HG02763 (cell line): ENCODE data around the gene TMEM218.

Experiments
- ATAC-seq: cut with Tn5 transposase; IDR thresholded peaks from one replicate; pipeline ENCODE4 v1.9.1; 2021; ENCODE audit warnings: mild to moderate bottlenecking, moderate library complexity; ENCODE audit not compliant: unreplicated experiment

TMEM218 gene

DNA sequence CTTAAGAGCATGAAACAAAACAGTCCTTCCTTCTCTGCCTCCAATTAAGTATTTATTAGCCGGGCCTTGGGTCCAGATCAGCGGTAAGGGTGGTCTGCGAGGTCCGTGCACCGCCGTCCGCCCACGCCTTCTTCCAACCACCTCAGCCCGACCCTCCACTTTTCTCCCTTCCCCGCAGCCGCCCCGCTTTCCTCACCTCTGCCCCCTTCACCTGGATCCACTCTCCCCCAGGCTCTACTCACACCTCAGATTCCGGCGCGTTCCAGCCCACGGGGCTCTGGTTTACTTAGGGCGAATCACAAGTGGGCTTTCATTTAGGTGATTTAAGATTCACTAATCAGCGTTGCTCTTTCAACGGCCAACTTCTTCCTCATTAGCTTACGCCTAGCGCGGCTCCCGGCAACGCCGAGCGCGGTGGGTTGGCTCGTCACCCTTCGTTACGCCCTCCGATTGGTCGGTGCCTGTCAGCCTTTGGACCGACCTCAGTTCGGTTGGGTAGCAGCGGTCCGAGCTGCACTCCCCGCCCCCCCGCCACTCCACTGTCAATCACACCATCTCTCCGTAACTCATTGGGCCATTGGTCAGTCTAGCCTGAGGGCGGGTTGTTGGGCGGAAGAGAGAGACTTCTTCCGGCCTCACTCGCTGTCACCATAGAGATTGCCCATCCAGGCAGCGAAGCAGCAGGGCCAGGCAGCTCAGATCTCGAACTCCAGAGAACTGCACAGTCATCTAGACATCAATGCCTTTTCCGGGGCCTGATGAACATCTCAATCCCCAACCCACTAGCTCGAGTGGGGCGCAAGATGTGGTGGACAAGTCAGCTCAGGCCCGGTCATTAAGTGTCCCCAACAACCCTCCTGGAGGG is at the start of gene TMEM218:
TSS of gene TMEM218 (minus strand) at position 284 of the 865 bp plus-strand sequence. CDS start 9,385 bp downstream, outside the sequence.
- peak; percentile 97 for ATAC-seq

DNA sequence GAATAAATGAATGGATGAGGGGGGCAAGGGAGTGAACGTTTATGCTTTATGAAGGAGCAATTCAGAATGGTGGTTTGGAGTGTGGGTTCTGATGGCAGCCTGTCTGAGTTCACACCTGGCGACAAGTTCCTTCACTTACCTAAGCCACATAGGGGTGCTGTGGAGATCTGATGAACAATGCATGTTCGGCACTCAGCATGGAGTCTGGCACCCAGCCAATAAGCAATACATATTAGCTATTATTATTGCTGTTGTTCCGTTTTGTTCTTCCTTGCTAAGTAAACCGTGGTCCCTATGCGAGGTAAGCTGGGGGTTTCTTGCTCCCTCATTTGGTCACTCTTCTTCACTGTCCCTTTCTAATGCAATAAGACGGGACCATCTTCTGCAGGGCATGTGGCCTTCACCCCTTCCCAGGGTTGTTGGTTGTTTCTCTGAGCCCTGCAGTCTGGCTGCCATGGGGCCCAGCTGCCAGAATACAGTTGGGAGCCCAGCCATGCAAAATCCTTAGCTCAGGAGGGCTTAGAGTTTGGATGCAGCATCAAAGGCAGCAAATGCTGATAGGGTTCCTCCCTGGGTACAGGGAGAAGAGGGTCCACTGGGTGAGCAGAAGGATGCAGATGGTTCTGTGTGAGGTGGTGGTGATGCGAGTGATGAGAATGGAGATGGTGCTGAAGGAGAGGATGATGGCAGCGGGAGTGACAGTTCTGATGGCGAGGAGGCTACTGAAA is 46.7 kb upstream of the TMEM218 start:
- no peak for ATAC-seq

DNA sequence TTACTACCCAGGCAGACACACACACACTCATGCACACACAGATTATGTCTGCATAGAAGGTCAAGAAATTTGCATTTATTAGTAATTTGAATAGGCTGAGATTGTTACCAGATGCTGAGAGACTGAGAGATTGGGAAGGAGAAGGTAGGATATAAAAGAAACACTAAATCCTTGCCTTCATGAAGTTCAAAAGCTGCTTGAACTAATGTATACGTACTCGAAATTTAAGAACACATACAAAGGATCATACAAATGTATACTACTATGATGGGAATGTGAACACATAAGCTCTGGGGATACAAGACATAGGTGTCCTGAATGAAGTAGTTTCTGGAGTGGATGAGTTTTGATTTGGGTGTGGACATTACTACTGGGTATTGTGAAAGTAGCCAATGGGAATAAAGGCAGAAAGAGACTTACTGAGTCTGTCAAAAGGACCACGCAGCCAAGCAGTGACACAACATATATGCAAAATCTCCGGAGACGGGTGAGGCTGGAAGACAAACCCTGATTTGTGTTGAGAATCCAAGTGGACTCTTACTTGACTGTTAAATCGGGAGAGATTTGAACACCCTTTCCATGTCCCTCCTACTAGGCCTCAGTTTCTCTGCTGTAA is 45.8 kb upstream of the TMEM218 start:
- no peak for ATAC-seq

DNA sequence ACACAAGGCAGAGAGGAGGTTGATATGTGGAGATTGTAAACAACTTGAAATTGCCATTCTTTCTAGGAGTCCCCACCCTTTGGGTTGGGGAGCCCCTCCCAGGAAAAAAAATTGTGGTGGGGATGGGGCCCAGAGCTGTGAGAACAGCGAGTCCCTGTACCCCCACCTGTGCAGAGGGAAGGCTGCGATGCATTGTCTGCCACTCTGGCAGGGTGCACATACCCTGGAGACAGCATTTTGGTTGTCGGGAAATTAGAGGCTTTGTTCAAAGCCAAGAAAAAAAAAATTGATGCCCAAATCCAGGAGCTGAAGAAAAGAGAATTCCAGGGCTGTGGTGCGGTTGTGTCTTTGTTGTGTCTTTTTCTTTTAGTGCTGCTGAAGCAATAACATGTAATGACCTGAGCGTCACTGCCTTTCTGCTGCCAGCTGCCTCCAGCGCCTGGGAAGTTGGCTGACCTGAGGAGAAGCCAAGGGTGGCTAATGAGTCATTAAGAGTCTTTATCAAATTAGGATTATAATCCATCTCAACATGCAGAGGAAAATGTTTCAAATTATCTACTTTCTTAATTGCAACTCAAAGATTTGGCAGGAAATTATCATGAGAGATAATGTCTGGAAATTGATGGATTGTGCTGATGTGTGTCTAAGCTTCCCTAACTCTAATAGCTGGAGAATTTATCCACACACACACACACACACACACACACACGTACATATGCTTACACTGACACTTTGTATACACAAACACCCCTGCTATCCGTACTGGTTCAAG is 45.1 kb upstream of the TMEM218 start:
- ATAC-seq: no peak

DNA sequence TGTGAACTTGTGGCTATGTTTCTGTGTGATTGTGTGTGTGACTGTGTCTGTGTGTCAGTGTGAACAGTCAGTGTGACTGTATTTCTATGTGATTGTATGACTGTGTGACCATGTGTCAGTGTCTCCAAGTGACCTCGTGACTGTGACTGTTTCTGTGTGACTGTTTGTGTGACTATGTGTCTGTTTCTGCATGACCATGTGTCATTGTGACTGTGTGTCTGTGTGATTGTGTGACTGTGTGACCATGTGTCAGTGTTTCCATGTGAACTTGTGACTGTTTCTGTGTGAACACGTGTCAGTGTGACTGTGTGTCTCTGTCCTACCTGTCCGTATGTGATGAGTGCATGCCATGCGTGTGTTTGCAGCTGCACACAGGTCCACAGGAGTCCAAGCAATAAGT is 44.3 kb upstream of the TMEM218 start:
- ATAC-seq: no peak

DNA sequence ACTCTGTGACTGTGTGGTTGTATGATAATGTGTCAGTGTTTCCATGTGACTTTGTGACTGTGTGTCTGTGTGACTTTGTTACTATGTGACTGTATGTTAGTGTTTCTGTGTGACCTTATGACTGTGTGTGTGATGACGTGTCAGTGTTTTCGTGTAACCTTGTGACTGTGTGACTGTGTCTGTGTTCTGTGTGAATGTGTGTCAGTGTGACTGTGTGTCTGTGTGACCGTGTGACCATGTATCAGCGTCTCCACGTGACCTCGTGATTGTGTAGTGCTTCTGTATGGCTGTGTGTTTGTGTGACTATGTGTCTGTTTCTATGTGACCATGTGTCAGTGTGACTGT is 43.6 kb upstream of the TMEM218 start:
- no peak for ATAC-seq

DNA sequence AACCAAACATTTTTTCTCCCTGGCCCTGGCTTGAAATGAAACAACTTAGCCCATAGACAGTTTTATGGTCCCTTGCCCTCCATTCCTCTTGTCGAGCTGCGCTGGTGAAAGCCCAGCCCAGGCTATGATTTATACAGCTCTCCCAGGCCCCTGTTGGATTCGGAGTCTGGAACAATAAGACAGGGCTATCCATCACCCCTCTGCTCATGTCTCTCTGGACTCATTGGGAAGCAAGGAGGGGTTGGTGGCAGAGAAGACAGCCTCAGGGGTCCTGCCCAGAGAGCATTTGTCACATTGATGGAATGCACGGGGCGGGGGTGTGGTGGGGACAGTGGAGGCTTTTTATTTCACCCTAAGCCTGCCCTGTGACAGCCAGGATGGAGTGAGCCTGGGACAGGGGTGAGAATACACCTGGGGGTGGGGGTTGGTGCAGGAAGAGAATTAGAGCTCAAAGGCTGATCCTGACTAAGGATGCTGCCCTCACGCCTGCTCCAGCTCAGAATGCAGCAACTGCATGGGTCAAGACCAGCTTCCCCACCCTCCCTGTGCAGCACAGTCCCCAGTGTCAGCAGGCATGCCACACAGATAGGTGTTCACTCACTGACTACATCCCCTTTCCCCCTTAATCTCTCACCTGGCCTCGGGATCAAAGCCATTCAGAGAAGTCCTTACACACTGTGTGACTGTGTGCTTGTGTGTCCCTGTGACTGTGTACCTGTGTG is 43.1 kb upstream of the TMEM218 start:
- no peak for ATAC-seq

DNA sequence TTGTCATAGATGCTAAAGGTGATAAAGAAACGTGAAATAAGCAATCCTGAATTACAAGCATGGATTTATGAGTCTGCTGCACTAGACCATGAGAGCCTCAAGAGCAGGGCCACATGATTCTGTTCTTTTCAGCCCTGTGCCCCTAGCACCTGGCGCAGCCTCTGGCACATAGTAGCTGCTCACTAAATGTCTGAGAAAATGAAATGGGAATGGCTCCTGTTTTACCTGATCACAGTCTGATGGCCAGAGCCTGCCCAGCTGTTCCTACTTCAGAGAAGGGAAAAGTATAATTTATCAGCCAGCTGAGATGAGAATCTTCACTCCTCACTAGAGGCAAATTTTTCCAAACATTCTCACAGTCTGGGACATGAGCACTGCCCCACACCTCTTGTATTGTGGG is 42.4 kb upstream of the TMEM218 start:
- no peak for ATAC-seq

DNA sequence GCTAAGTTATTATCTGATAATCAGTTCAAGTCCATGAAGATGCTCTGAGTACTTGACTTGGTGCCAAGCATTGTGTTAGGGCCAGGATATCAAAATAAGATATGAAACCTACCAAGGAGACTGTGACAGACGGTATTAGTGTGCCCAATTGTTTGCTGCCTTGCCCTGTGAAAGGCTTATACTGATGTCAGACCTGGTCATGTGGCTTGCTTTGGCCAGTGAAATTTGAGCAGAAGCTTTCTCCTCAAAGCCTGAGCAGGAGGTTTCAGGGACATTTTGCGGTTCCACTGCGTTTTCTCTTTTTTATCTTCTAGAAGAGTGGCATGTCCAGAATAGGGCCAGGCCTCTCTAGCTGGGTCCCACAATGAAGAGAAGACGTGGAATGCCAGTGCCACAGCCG is 37.3 kb upstream of the TMEM218 start:
- no peak for ATAC-seq

DNA sequence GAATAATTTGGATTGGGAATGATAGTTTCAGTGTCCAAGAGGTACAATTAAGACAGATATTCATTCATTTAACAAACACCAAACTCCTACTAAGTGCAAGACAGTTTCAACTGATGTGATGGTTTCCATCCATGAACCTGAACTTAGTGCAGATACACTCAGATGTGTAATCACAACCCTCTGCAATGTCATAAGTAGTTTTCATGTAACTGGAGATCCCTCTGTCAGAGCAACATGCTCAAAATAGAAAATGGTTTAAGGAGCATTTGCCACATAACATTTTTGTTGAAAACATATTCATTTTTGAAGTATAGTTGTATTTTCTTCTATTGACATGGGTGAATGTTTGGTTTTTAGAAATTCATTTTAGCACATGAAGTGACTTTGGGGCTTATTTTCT is 36.6 kb upstream of the TMEM218 start:
- no peak for ATAC-seq

DNA sequence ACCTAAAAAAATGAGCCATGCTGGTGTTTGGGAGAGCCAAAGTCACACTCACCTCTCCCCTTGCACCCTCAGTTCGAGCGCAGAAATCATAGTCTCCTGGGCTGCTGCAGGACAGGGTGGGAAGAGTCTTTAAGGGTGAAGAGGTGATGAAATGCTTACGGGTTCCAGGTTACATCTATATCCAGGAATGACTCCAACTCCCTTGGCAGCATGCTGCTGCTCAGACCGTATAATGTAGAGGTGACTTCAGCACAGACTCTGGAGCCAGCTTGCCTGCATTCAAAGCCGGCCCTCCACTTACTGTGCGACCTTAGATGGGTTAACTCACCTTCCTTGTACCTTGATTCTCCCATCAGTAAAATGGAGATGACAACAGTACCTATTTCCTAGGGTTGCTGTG is 35.9 kb upstream of the TMEM218 start:
- ATAC-seq: no peak

DNA sequence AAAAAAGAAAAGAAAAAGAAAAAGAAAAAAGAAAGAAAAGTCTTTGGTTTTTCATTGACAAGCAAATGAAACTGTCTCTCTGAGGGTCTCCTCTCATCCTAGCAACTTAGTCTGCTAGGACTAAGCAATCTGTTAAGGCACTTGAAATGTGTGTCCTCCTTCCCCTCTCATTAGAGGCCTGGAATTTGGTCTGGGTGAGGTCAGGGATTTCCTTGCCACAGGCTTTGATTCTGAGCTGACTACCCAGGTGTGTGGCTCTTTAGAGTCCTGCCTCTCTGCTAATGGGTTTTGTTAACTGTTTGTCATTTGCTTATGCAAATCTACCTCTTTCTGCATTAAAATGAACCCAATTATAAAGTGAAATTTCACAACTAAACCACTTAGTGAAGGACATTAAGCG is 34.8 kb upstream of the TMEM218 start:
- ATAC-seq: no peak

DNA sequence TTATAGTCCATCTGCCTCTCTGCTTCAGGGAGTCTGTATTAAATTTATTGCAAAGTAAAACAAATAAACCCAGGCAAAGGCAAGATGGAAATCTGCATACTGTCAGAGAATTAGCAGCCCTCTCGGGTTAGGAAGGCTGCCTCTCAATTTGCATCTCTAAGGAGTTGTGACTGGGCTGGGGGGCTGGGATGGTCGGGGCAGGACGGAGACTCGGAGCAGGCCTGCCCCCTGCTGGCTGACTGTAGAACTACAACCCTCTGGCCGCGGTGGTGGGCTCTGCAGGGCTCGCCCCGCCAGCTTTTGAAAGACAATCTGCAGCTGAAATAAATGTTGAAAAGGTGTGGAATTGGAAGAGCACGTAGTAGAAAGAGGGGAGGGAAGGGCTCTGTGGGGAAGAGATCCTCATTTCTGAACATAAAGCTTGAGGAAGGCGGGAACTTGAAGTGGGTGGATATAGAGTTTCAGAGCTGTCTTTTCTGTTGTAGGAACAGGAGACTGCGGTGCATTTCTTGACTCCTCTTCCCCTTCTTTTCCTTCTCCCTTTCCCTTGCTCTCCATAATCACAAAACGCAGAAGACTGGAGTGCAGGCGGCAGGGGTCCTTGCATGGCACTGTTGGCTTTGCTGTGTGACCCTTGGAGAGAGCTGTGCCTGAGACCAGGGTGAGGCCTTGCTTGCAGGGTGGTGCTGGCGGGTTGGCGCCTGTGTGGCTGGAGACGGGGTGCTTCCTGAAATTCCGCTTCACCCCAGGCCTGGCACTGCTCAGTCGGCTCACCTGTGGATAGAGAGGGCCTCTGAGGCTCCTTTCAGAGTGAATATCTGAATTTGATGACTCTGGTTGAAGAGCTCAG is 30.5 kb upstream of the TMEM218 start:
- no peak for ATAC-seq

DNA sequence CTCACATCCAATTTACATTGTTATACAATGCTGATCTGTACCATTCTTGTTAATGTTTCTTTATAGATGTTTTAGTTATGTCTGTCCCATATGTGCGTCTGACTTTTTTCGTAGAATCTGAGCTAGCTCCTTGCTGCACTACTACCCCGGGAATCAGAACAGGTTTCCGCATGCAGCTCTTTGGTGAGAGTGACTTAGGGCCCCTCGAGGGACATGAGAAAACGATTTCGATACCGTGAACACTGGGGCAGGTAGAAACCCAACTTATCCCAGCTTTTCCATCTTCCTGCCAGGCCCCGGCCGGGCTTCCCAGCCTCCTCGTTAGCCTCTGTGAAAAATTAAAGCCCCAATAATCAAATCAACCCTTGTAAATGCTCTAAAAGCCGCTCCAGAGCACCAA is 29.8 kb upstream of the TMEM218 start:
- no peak for ATAC-seq

DNA sequence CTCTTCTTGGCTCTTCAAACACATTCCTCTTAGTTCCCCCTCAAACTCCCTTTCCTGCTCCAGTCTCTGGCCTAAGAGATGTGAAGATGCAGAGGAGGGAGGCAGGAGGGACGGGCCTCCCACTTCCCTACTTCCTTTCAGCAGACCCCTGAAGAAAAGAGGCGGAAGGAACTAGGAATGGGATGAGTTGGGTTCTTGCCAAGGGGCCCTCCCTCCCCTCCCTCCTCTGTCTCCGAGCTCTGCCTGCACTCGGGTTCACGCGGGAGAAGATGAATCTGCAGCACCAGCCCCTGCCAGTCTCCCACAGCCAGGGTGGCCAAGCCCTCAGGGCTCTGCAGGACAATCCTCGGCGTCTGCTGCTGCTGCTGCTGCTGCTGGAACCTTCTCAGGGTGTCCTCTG is 28.8 kb upstream of the TMEM218 start:
- ATAC-seq: no peak

DNA sequence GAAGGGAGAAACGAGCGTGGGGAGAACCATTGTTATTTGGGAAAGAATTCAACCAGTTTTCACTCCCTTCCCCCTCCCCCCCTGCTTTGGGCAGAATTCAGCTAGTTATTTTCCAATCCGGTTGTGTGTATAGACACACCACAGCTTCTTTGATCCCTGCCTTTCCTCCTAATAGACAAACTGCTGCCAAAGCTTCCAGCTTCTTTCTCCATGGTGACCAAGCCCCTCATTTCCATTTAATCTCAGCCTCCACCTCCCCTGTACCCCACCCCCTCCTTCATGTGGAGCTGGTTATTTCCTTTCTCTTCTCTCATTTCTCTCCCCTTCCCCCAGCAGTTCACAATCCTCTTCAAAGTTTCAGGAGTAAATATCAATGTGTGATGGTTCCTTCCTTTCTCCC is 28.4 kb upstream of the TMEM218 start:
- no peak for ATAC-seq

DNA sequence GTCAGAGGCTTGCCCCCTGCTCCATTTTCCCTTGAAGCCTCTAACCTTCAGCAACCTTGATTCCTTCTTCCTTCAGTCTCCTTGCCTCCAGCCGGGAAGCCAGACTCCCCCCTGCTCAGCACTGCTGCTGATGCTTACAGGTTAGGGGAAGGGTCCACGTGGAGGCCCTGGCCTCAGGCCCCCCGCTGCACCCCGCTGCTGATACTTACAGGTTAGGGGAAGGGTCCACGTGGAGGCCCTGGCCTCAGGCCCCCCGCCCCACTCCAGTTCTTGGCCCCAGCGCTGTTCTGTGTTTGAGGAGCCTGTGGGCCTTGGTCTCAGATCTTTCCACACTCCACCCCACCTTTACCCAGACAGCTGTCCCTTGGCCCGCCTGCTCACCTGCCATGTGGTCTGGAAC is 27.5 kb upstream of the TMEM218 start:
- ATAC-seq: no peak

DNA sequence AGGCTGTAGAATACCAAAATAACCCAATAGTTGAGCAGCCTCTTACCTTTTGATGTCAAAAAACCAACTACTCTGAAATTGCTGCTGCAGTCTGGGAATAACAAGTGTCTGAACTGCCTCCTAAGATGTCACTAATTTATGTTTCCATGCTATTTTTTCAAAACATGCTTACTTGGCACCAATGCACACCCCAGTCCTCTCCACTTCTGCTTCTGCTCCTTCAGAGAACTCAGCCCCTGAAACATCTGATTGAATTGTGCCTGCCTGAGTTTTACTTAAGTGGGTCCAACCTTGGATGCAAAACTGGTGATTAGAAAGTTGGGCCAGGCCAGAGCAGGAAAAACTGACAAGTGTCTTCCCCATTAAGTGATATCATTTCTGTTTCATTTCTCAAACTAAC is 24.6 kb upstream of the TMEM218 start:
- ATAC-seq: no peak

DNA sequence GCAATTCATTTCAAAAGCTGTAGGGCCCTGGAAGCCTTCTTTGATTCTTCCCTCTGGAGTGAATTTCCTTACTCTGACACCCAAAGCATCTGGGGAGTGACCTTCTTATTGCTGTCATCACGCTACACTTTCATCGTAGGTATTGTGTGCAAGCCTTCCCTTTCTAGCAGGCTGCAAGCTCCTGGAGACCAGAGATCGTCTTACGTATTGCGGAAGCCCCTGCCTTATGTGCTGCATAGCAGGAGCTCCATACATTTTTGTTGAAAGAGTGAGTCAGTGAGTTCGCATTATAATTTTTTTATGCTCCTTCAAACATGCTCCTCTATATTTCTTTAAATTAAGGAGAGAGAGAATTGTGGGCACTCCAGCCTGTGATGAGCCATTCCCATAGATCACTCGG is 21.2 kb upstream of the TMEM218 start:
- no peak for ATAC-seq

DNA sequence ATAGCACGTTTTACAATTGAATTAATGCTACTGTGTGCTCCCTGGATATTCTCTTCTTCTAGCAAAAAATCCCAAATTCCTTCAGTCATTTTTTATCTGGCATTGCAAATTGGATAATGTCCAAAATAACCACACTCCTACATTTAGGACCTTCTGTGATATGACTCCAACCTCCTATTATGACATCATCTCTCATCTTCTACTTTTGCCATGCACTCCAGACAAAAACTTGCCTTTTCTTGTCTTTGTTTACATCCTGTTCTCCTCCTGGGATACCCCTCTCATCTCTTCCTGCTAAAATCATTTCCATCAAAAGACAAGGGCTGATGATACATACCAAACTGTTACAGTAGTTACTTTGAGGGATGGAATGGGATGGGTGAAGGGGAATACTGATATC is 20.6 kb upstream of the TMEM218 start:
- ATAC-seq: no peak
